Heart left ventricle (tissue), 13 donors: ENCODE data around the gene XPO6.

Experiments
- POLR2A ChIP-seq, 2 donors: fragments of 450-650 bp; IDR thresholded peaks; one replicate each; pipeline ENCODE4 v1.6.1; 2017; ENCODE audit warnings: antibody characterized with exemption in 2 of 2, mild to moderate bottlenecking in 2 of 2, moderate library complexity in 2 of 2
- TF ChIP-seq, protein P1 (sequence below), 12 donors: fragments of 200-600 bp; sonication (generic) in 4 of 12; IDR thresholded peaks; one replicate each; pipeline versions ENCODE4 v1.5.0 to v1.8.0; 2018 to 2022; ENCODE audit warnings: antibody characterized with exemption in 12 of 12, mild to moderate bottlenecking in 5 of 12
- donor health status: ischemic (EF 13 %, LVEDD 7.1; RV severe dilation, severe dysfunction).
- donor health status: DM: no; HTN: yes; CAD: no.
- donor health status: DM: no; HTN: no; CAD: no.
- donor health status: ischemic (EF 25% LVEDD 6.9; RV normal size, moderate dysfunction).
- donor health status: ischemic (EF 25% LVEDD 5.7; RV mildly dilated, moderate dysfunction).
- donor health status: ischemic (EF 35%, LVEDD 5.7; RV mildly dilated, moderate dysfunction).
- donor health status: nonischemic (EF 11% LVEDD 7.7; RV severe dilation, severe dysfunction).
- donor health status: DM: yes; HTN: yes; CAD: no.
- donor health status: PGD.
- donor health status: ischemic (EF 29% LVEDD 5.4; RV normal size, mild dysfunction).
- donor health status: nonischemic (EF 23%, LVEDD 6.1; RV moderate dilation, normal function).

DNA sequence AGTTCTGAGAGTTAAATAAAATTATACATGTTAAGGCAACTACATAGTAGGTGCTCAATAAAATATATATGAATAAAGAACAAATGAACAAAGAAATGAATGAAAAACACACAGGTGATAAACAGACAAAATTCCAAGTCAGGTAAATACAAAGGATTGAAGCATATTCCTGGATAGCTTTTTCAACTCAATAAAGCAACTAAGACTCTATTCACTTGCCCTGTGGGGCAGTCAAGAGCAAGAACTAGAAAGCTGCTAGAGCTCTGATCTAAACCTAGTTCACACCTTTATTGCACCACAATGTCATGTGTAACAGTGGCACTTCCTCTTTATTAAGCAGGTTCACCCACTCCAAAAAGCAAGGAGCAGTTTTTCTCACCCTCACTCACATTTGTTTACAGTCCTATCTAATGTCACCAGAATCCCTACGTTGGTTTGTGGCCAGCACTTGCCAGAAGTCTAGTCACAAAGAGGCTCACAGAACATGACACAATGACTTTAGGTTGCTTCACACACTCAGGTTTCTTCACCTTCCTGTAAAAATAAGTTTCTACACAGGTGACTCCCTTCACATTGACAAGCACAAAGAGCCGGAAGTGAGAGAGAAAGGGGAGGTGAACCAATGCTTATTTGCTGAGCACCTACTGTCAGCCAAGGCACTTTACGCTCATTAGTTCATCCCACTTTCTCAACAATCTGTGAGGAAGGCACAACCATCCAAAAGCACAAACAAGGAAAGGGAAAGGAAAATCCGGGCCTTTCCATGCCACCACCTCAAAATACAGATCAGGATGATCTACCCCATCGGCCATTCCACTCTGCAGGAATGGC lies 70.8 kb downstream of the XPO6 start:
- TF ChIP-seq, protein P1, sequence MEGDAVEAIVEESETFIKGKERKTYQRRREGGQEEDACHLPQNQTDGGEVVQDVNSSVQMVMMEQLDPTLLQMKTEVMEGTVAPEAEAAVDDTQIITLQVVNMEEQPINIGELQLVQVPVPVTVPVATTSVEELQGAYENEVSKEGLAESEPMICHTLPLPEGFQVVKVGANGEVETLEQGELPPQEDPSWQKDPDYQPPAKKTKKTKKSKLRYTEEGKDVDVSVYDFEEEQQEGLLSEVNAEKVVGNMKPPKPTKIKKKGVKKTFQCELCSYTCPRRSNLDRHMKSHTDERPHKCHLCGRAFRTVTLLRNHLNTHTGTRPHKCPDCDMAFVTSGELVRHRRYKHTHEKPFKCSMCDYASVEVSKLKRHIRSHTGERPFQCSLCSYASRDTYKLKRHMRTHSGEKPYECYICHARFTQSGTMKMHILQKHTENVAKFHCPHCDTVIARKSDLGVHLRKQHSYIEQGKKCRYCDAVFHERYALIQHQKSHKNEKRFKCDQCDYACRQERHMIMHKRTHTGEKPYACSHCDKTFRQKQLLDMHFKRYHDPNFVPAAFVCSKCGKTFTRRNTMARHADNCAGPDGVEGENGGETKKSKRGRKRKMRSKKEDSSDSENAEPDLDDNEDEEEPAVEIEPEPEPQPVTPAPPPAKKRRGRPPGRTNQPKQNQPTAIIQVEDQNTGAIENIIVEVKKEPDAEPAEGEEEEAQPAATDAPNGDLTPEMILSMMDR (IDR thresholded peaks at IDR 0.05) = no peak
- no peak for TF ChIP-seq POLR2A (IDR thresholded peaks at IDR 0.05)
